Ishikawa (cell line): ENCODE data around the gene AGPAT2.

Source experiments
- TCF12 ChIP-seq: IDR thresholded peaks from 2 replicates; pipeline ENCODE4 v1.6.1; 2012; ENCODE audit warnings: low read depth
- YY1 ChIP-seq: IDR thresholded peaks from 2 replicates; pipeline ENCODE4 v1.6.1; 2012; ENCODE audit warnings: low read depth

- TF ChIP-seq TCF12 (no peak), YY1 (no peak)
These were observed 23.0 kb downstream of the AGPAT2 start for GRCh38 chr9:136664000-136664915.
